HG03469 (cell line): ENCODE results near the gene UBXN6.

Experiments used
- ATAC-seq: cut with Tn5 transposase; IDR thresholded peaks from one replicate; pipeline ENCODE4 v1.9.1; 2021; ENCODE audit warnings: mild to moderate bottlenecking, moderate library complexity, moderate number of reproducible peaks; ENCODE audit not compliant: unreplicated experiment

The UBXN6 gene

DNA sequence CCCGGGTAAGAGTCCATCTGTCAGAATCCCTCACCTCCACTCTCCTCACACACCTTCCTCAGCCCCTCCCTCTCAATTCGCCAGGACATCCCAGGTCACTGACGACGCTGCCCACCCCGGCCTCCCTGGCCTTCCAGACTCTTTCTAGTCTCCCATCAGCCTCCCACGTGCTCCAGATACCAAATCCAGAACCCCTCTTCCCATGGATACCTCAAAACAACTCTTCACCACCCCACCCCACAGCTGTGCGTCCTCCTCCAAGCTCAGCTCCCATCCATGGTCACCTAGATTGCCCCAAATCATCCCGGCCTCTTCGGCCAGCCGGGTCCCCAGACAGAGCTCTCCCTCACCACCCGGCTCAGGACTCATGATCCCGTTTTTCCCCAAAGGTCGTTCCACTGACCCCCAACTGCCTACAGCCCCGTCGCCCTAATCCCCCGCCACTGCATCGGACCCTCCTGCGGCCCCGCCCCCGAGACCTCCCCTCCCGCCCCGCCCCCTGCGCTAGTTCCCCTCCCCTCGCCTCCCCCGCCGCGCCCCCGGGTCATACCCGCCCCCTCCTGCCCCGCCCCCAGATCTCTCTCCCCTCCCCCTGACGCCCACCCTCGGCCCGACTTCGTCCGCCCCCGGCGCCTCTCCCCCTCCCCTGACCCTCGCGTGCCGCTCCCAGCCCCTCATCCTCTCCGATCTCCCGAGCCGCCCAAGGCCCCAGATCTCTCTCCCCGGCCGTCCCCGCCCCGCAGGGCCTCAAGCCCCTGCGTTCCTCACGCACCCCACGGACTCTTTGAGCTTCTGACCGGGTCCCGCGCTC is 546 bp downstream of the UBXN6 start:
- ATAC-seq: no peak

- ATAC-seq: no peak
Observed at GRCh38 chr19:4456476-4456842, 1.1 kb downstream of the UBXN6 start.

DNA sequence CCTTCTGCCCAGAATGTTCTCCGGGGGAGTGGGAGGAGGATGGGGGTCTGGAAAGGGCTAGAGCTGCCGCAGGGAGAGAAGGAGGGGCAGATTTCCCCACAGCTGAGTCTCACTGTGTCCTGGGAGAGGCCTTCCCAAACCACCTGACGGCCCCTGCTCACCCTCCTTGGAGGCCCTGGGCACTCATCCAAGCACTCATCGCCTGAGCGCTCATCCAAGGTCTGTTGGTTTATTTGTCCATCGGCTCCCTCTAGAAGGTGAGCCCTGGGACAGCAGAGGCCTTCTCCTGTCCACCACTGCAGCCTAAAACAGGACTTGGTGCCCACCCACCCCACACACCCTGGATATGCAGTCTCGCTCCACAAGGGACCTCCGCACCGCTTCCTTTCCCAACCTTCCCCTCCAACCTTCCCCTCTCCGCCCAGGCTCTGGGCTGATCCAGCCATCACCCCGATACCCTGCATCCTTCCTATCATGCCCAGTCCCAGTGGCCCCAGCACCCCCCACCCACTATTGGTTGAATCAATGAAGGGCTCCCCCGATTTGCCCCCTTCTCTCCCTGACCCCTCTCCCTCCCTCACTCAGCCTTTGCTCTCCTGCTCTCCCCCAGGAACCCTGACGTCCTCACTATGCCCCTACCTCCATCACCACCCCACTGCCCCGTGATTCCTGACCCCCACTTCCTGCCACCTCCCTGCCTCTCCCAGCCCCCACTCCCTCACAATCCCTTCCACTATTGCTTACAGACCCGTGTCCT is 1.7 kb downstream of the UBXN6 start:
- ATAC-seq: no peak

GRCh38 chr19:4454747-4455718 is 2.6 kb downstream of the UBXN6 start:
- ATAC-seq: no peak

DNA sequence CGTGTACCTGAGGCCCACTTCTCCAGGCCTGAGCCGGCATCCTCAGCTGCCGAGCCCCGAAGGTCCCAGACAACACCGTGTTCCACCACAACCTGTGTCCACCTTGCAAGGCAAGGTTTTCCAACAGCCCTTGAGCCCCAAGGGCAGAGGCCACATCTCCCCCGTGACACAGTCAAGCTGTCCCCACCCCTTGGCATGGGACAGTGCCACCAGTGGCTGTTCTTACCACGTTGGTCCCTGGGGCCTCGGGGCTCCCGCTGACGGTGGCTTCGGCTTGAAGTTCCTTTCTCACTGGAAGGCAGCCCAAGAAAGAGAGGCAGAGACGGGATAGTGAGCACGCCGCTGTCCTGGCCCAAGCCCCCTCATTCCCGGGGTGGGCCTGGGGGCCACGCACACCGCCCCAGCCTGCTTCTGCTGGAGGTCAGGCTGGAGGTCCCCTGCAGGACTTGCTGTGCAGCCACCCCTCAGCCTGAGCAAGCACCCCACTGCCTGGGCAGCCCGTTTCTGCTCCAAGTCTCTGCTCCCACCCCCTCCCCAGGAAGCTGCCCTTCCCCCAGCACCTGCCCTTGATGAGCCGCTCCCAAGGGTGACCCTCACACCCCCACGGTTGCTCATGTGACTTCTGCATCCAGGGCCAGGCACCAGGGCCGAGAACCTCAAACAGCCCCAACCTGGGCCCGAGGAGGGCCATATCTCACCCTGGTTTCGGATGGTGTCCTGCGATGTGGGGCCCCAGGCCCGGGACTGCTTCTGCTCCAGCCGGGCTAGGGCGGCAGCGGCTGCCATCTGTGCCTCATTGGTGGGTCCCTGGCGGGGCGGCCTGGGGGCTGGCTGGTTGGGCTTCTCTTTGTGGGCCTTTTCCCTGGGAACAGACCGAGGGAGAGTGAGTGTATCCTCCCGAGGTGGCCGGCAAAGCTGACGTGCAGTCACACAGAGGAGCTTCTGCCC is 4.1 kb downstream of the UBXN6 start:
- no peak for ATAC-seq

DNA sequence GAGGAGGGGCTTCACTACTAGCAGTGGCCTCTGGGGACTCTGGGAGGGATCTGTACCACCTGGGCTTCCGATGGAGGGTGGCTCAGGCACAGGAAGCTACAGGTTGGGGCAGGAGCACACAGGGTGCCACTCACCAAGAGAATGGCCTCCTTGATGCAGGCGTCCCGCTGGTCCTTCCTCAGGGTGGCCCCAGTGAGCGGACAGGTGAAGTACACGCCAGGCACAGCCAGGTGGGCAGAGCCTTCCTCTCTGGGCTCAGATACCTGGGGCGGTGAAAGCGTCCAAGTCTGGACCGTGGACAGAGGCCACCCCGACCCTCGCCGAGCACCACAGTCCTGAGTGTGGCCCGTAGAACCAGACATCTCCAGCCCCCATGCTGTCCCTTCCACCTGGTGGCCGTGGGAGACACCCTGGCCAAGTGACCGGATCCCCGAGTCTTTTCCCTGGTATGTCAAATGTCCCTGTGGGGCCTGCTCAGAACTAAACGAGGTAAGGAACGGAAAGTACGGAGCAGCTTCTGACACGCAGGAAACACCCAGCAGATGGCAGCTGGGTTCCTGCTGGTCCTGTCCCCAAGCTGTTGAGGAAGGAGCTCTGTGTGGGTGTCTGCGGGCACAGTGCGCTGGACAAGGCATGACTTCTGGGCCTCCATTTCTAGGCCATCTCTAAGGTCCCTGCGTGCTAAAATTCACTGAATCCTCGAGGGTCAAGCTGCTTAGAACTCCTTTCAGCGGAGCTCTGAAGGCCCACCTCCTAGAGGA is 5.2 kb downstream of the UBXN6 start:
- ATAC-seq: no peak

DNA sequence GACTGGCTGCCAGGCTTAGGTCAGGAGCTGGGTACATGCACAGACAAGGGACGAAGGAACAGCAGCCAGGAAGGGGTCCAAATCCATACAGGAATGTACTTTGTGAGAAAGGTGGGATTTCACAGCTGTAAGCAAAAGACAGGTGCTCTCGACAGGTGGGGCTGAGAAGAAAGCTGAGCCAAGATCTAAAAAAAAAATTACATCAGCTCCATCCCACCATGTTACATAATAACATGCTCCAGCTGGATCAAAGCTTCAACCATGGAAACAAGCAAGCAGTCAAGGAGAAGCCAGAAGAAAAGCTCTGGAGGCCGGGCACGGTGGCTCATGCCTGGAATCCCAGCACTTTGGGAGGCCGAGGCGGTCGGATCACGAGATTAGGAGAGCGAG is 8.0 kb downstream of the UBXN6 start:
- no peak for ATAC-seq

DNA sequence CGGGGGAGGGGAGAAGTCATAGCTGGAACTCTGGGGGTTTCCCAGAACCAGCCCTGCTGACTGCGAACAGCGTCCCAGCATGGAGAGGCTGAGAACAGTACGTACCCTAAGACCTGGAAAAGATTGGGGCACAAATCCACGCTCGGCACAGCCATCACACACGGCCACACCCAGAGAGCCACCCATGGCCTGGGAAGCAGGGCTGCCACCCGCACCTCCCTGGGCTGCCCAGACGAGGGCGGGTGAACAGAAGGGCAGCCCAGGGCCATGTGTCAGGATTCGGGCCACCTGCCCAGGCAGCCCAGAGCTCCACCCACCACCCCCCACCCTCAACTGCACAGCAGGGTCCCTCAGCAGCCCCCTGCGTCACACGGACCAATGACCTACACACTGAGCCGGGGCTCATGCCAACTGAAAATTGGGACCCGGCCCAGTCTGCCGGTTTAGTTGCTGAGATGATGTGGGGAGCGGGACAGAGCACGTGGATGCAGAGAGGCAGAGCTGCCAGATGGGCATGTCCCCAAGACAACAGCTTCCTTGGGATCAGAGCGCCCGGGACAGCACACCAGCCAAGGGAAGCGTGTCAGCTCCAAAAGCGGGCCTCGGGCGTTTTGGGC is 8.5 kb downstream of the UBXN6 start:
- ATAC-seq: no peak

DNA sequence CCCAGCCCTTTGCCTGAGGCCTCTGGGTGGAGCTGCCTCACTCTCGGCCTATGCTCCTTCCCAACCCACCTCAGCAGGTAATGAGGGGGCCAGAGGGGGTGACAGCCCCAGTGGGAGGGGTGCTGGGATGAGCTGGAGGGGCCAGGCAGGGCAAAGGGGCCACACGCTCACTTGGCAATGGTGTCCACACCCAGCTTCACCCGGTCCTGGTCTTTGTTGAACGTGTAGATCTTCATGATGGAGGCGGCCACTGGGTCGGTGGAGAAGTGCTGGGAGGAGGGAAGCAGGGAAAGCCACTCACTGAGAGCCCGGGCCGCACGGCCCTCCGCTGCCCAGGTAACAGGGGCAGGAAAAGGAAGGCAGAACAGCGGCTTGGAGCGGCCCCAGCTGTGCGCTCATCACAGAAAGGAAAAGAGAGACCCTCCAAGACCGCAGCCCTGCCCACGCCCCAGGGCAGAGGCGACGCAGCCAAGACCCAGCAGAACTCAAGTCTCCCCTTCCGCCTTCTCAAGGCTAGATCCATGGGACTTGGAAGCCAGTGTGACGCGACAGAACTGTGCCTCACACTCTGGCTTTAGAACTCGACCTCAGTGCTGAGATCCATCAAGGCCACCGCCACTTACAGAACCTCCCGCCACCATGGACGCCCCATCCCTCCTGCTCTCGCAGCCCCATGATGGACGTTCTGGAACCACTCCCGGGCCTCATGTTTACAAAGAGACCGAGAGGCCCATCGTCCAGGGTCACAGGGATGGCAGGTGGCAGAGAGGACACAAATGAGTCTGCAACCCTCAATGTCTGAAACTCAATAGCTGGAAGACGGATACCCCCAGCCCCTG is 9.2 kb downstream of the UBXN6 start:
- ATAC-seq: no peak

- ATAC-seq: no peak
Observed at GRCh38 chr19:4447327-4448146, 10.1 kb downstream of the UBXN6 start.

GRCh38 chr19:4446704-4447200 is 10.8 kb downstream of the UBXN6 start:
- ATAC-seq: no peak

GRCh38 chr19:4445963-4446703 is 11.5 kb downstream of the UBXN6 start:
- ATAC-seq: no peak

GRCh38 chr19:4444765-4445741 is 12.5 kb downstream of the UBXN6 start:
- no peak for ATAC-seq

- no peak for ATAC-seq
Observed at GRCh38 chr19:4443966-4444764, 13.4 kb downstream of the UBXN6 start.
